ENCODE measurements around the gene ARHGAP12.

DNA sequence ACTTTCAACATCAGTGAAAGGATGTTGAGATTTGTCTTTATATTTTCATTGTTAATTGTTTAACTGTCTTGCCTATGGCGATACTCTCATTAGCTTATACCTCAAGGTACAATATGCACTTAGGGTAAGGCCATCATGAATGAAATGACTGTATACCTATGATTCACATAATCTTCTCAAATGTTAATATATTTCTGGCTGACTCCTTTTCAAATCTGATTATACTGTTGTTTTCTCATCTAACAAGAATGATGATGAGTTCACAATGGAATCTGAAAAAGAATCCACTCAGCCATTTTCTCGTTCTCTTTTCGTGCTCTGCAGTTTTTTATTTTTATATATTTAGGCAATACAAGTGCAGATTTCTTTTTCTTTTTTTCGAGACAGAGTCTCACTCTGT, 159.1 kb downstream of the ARHGAP12 start:
- TF ChIP-seq, protein P1, sequence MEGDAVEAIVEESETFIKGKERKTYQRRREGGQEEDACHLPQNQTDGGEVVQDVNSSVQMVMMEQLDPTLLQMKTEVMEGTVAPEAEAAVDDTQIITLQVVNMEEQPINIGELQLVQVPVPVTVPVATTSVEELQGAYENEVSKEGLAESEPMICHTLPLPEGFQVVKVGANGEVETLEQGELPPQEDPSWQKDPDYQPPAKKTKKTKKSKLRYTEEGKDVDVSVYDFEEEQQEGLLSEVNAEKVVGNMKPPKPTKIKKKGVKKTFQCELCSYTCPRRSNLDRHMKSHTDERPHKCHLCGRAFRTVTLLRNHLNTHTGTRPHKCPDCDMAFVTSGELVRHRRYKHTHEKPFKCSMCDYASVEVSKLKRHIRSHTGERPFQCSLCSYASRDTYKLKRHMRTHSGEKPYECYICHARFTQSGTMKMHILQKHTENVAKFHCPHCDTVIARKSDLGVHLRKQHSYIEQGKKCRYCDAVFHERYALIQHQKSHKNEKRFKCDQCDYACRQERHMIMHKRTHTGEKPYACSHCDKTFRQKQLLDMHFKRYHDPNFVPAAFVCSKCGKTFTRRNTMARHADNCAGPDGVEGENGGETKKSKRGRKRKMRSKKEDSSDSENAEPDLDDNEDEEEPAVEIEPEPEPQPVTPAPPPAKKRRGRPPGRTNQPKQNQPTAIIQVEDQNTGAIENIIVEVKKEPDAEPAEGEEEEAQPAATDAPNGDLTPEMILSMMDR (IDR thresholded peaks at IDR 0.05) = no peak
- no peak for TF ChIP-seq ZFX (IDR thresholded peaks at IDR 0.05; ENCODE audit: borderline replicate concordance)
